Measurements from ENCODE around the gene PALD1. TPM values are rescaled to one million over a fixed set of nuclear protein-coding genes. Genes with fewer than 3 reads are reported as not detected.

The PALD1 gene
- total and polyA plus RNA-seq, 9 of the 15 experiments (the other 6 are each of a cell fraction or from before 2014, with no cell fraction given), result 0.03 to 0.29 (median 0.09) TPM; not detected in 2

- H3K27me3 ChIP-seq (ENCODE audit: control insufficient read depth in 2 of 2, insufficient read depth in 2 of 2, low read length in 2 of 2), result no peaks in the 10 kb centered on the region
- 15% methylated on average over 20 of the region's 20 CpGs for WGBS (ENCODE audit: insufficient coverage, low coverage, missing lambda C conversion rate)
- H3K36me3 ChIP-seq (ENCODE audit: control insufficient read depth, insufficient read depth, low read length), result no peaks in the 10 kb centered on the region
- peak overlapping the region; percentile 31 for H3K4me3 ChIP-seq
- H3K9me1 ChIP-seq (ENCODE audit: control insufficient read depth, insufficient read depth, low read length), result no peaks in the 10 kb centered on the region
- FAIRE-seq (peak; percentile 99), DNase-seq (ENCODE audit: extremely low read depth in 1 of 4, low spot score in 3 of 4) (peak; percentile 91 to 94 (median 93)), ATAC-seq (peak; percentile 94)
- peak overlapping the region; percentile 90 for H2AFZ ChIP-seq (ENCODE audit: low read depth, low read length)
- no peaks in the 10 kb centered on the region for H3K9me3 ChIP-seq (replicated peaks; ENCODE audit: control insufficient read depth, insufficient read depth, low read depth, low read length)
- H4K20me1 ChIP-seq (replicated peaks; ENCODE audit: control insufficient read depth, insufficient read depth, low read length), result no peaks in the 10 kb centered on the region
- peak overlapping the region; percentile 58 to 82 for H3K9ac ChIP-seq (ENCODE audit: insufficient read depth in 1 of 2, low read depth in 2 of 2, low read length in 2 of 2)
- H3K4me1 ChIP-seq (replicated peaks in 1 of 2; ENCODE audit: control insufficient read depth in 2 of 2, insufficient read depth in 2 of 2, low read length in 2 of 2), result peaks cover 25 to 54% of the 10 kb centered on the region in 2 experiments
- H3K27ac ChIP-seq (ENCODE audit: extremely low read depth, low read depth, low read length), result peak overlapping the region; percentile 76
- intact Hi-C loops (cut with micrococcal nuclease) (loop anchor here (1.0 to 2.0 kb wide), 7 partner anchors 15 to 322 kb away; no protein-coding TSS in a partner anchor), in situ Hi-C loops (cut with MboI) (no loop called here)
- no TSS peak for BruUV-seq (replicated peaks)
- POLR2A ChIA-PET, result interaction anchor here (0.6 to 3.0 kb wide), 16 partner anchors 9 to 237 kb away, joined by 3 to 13 read pairs (median 3); no protein-coding TSS in a partner anchor
- CTCF ChIA-PET (ENCODE audit: low intra/inter-chr PET ratio), result interaction anchor here (0.5 to 2.0 kb wide), 5 partner anchors 113 to 321 kb away, joined by 3 to 15 read pairs (median 3); partner anchors contain the start of gene ADAMTS14
- H3K4me2 ChIP-seq (ENCODE audit: insufficient read depth, low read length), result peak overlapping the region; percentile 88
- no peaks in the 10 kb centered on the region for H3K79me2 ChIP-seq (ENCODE audit: control insufficient read depth, insufficient read depth, low read length)
- TF ChIP-seq STAG1 (CRISPR knock-in tag; IDR thresholded peaks at IDR 0.05; ENCODE audit: borderline replicate concordance), result peak; percentile 60; the same call in 1 of the 2 replicates
- TF ChIP-seq TEAD2 (tag; IDR thresholded peaks at IDR 0.05), result no peak
- TF ChIP-seq TCF7L2 (IDR thresholded peaks at IDR 0.05; ENCODE audit: low read depth, low read length), result no peak
- no peak for TF ChIP-seq NR2F6 (CRISPR knock-in tag; IDR thresholded peaks at IDR 0.05)
- no peak for TF ChIP-seq ZNF263 (CRISPR knock-in tag; IDR thresholded peaks at IDR 0.05; ENCODE audit: borderline replicate concordance)
- peak; percentile 91 for TF ChIP-seq SMARCC2 (IDR thresholded peaks at IDR 0.05; ENCODE audit: low read depth)
- peak; percentile 99 for TF ChIP-seq NFIC (IDR thresholded peaks at IDR 0.05)
- TF ChIP-seq ZC3H4 (CRISPR knock-in tag; IDR thresholded peaks at IDR 0.05; ENCODE audit: borderline replicate concordance), result no peak; the same call in 1 of the 2 replicates
- TF ChIP-seq TAF7 (tag; IDR thresholded peaks at IDR 0.05), result peak; percentile 29; the same call in 1 of the 2 replicates
- 0 out of 2 replicates have a peak, but pooled peaks have one; percentile 24 for TF ChIP-seq PYGO2 (tag; IDR thresholded peaks at IDR 0.05)
- TF ChIP-seq NELFE (IDR thresholded peaks at IDR 0.05; ENCODE audit: insufficient read depth, insufficient read length), result no peak
- TF ChIP-seq THRAP3 (IDR thresholded peaks at IDR 0.05; ENCODE audit: borderline replicate concordance), result no peak
- no peak for TF ChIP-seq USF2 (CRISPR knock-in tag; IDR thresholded peaks at IDR 0.05)
- peak; percentile 69 to 88 for TF ChIP-seq TRIM24 (IDR thresholded peaks at IDR 0.05)
- TF ChIP-seq SFPQ (IDR thresholded peaks at IDR 0.05; ENCODE audit: low read depth, low read length), result no peak
- TF ChIP-seq E4F1 (CRISPR knock-in tag; IDR thresholded peaks at IDR 0.05; ENCODE audit: borderline replicate concordance), result no peak
These were observed 80.6 kb downstream of the PALD1 start for GRCh38 chr10:70558871-70559810.
